ENCODE measurements around the gene MSLN.

DNA sequence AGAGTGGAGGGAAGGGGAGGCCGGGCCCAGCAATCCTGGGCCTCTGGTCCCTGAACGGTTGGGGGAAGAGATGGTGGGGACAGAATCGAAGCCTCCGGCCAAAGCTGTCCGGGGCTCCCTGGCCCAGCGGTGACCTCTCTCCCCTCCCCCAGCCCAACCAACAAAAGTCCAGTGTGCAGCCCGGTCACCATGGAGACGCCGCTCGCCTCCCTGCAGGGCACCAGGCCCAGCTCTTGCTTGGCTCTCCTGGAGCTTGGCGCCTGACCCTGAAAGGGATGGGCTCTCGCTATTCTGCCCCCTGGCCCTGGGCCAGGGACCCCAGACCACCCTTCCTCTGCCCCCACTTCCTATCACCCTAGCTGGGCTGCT lies 44.4 kb upstream of the MSLN start:
- TF ChIP-seq POLR2AphosphoS5 (IDR thresholded peaks at IDR 0.05) (no peak), POLR2A (IDR thresholded peaks at IDR 0.05; ENCODE audit: low read depth) (no peak), EP300 (IDR thresholded peaks at IDR 0.05) (no peak)
- TF ChIP-seq, protein P1, sequence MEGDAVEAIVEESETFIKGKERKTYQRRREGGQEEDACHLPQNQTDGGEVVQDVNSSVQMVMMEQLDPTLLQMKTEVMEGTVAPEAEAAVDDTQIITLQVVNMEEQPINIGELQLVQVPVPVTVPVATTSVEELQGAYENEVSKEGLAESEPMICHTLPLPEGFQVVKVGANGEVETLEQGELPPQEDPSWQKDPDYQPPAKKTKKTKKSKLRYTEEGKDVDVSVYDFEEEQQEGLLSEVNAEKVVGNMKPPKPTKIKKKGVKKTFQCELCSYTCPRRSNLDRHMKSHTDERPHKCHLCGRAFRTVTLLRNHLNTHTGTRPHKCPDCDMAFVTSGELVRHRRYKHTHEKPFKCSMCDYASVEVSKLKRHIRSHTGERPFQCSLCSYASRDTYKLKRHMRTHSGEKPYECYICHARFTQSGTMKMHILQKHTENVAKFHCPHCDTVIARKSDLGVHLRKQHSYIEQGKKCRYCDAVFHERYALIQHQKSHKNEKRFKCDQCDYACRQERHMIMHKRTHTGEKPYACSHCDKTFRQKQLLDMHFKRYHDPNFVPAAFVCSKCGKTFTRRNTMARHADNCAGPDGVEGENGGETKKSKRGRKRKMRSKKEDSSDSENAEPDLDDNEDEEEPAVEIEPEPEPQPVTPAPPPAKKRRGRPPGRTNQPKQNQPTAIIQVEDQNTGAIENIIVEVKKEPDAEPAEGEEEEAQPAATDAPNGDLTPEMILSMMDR (IDR thresholded peaks at IDR 0.05), result no peak

Measured in esophagus muscularis mucosa (tissue), 4 donors.